AG04450 (cell line): Measurements from ENCODE around the gene DHFR2. TPM values are rescaled to one million over a fixed set of nuclear protein-coding genes. Genes with fewer than 3 reads are reported as not detected.
"Not testable (repeated sequence)": the region's sequence is repeated elsewhere in the genome, so short reads cannot be mapped to it uniquely, and the experiment has no call there.

Experiments used
- CTCF ChIA-PET: fragments of 300-600, 350-600 bp; formaldehyde crosslinking; extraction: SDS; loops from one replicate; lab custom pipeline; 2022; ENCODE audit warnings: antibody characterized with exemption, inconsistent platforms; lab: Charles Lee
- POLR2A ChIA-PET: fragments of 350-600 bp; formaldehyde crosslinking; extraction: SDS; loops from one replicate; lab custom pipeline; 2021; ENCODE audit warnings: antibody characterized with exemption, inconsistent platforms; lab: Yijun Ruan, JAX
- DNase-seq: peaks from one replicate; pipeline ENCODE4 v3.0.0-alpha.2; 2011; ENCODE audit warnings: low read depth, low spot score
- H3K27ac ChIP-seq: one replicate; pipeline ENCODE4 v1.5.1; 2012; ENCODE audit warnings: low read depth, low read length, control low read depth
- H3K27me3 ChIP-seq: one replicate; pipeline ENCODE4 v1.6.0; 2012; ENCODE audit warnings: low read length; ENCODE audit not compliant: control insufficient read depth, insufficient read depth
- H3K4me3 ChIP-seq: 2 replicates; pipeline ENCODE4 v1.5.1; 2011; ENCODE audit warnings: mild to moderate bottlenecking, low read depth, low read length, control low read depth
- H3K9me3 ChIP-seq: 2 replicates; pipeline ENCODE4 v1.5.1; 2012; ENCODE audit warnings: low read length; ENCODE audit not compliant: control insufficient read depth, insufficient read depth
- polyA minus RNA-seq: library from RNA; depleted of rRNA, polyadenylated mRNA; stranded (reverse); fragments of >200 nt; gene quantifications from 2 replicates; pipeline ENCODE4 v1.2.3, GENCODE V29; 2011; rRNA and poly(A)+ RNA removed
- polyA plus RNA-seq: library from polyadenylated mRNA; depleted of rRNA; stranded (reverse); fragments of >200 nt; gene quantifications from 2 replicates; pipeline ENCODE4 v1.2.3, GENCODE V29; 2011; rRNA removed
- TF ChIP-seq, protein P1 (sequence below): IDR thresholded peaks from 2 replicates; pipeline ENCODE4 v1.5.1; 2011; ENCODE audit warnings: low read depth, low read length, control low read depth, inconsistent platforms

The DHFR2 gene
- polyA plus RNA-seq (3.4 and 4.0 TPM in 2 replicates), polyA minus RNA-seq (2.4 and 2.6 TPM in 2 replicates)

- POLR2A ChIA-PET, result interaction anchor here (0.5 to 1.8 kb wide), 4 partner anchors 13 to 89 kb away, joined by 3 to 10 read pairs (median 7); partner anchors contain the start of genes ARL13B and PROS1
- Histone ChIP-seq H3K9me3 (no peaks in the 10 kb centered on the region), H3K4me3 (peak within 1 kb of the TSS; percentile 87), H3K27me3 (no peaks in the 10 kb centered on the region), H3K27ac (peak within 1 kb of the TSS; percentile 99)
- DNase-seq, result peak; percentile 96
- CTCF ChIA-PET, result interaction anchor here (1.1 to 2.4 kb wide), 4 partner anchors 25 to 60 kb away, joined by 3 to 14 read pairs (median 9); no protein-coding TSS in a partner anchor
- TF ChIP-seq, protein P1, sequence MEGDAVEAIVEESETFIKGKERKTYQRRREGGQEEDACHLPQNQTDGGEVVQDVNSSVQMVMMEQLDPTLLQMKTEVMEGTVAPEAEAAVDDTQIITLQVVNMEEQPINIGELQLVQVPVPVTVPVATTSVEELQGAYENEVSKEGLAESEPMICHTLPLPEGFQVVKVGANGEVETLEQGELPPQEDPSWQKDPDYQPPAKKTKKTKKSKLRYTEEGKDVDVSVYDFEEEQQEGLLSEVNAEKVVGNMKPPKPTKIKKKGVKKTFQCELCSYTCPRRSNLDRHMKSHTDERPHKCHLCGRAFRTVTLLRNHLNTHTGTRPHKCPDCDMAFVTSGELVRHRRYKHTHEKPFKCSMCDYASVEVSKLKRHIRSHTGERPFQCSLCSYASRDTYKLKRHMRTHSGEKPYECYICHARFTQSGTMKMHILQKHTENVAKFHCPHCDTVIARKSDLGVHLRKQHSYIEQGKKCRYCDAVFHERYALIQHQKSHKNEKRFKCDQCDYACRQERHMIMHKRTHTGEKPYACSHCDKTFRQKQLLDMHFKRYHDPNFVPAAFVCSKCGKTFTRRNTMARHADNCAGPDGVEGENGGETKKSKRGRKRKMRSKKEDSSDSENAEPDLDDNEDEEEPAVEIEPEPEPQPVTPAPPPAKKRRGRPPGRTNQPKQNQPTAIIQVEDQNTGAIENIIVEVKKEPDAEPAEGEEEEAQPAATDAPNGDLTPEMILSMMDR, result no peak
Measured at GRCh38 chr3:94062513-94063404, at the start of gene DHFR2, which contains the start of gene NSUN3. Gene DHFR2 (minus strand): TSS chr3:94062916. CDS start chr3:94061511, 1,405 bp downstream. Gene NSUN3 (plus strand): TSS chr3:94063061. CDS start chr3:94063127, 66 bp downstream.

- no peak overlapping the region for H3K4me3 ChIP-seq
- H3K27me3 ChIP-seq, result no peaks in the 10 kb centered on the region
- DNase-seq, result no peak
- H3K9me3 ChIP-seq, result no peaks in the 10 kb centered on the region
- CTCF ChIA-PET, result interaction anchor here (1.3 kb wide), 1 partner anchor 9 kb away, joined by 4 read pairs; no protein-coding TSS in a partner anchor
- POLR2A ChIA-PET, result no interaction called here
- TF ChIP-seq, protein P1, result no peak
- H3K27ac ChIP-seq, result no peak overlapping the region
Measured at GRCh38 chr3:94110854-94111253, 48.1 kb upstream of the DHFR2 start.

- H3K9me3 ChIP-seq, H3K27ac ChIP-seq, DNase-seq, H3K27me3 ChIP-seq, POLR2A ChIA-PET, H3K4me3 ChIP-seq: not testable (repeated sequence)
- CTCF ChIA-PET, result interaction anchor here (1.3 kb wide), 1 partner anchor 8 kb away, joined by 4 read pairs; no protein-coding TSS in a partner anchor
Measured at GRCh38 chr3:94110232-94110631, 47.5 kb upstream of the DHFR2 start.

DNA sequence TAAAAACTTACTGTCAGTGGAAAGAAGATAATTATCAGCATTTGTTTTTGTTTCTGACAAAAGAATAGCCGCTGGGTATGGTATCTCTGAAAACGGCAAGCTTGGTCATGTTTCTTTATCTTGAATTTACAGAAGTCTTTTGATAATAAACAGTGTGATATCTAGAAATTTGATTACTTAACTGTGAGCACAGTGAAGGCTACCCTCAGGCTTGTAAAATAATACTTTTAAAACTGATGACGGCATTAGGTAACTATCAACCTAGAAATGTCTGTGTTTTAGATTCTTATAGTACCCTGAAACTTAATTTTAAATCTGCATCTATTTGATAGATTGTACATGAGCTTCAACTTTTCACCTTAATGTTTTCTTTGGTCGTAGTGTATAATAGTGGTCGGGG lies 43.6 kb upstream of the DHFR2 start:
- Histone ChIP-seq H3K4me3 (no peak overlapping the region), H3K27ac (no peak overlapping the region), H3K9me3 (no peaks in the 10 kb centered on the region), H3K27me3 (no peaks in the 10 kb centered on the region)
- DNase-seq, result no peak
- CTCF ChIA-PET, result no interaction called here
- TF ChIP-seq, protein P1, result no peak
- POLR2A ChIA-PET, result no interaction called here

DNA sequence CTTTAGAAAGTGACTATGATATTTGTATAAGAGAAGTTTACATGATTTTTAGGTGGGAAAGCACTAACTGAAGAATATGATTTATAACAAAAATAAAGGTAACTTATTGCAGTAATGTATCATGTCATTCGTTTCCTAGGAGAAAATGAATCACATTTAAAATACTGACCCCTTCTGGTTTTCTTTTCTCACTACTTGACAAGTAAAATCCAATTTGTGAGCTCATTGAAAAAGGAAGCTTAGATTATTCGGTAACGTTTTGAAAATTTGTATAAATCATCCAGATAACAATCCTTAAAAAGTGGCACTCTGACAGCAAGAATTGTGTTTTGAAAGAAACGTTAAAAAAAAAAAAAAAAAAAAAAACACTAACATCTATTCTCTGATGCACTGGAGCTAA lies 39.1 kb upstream of the DHFR2 start:
- POLR2A ChIA-PET, result no interaction called here
- Histone ChIP-seq H3K9me3 (no peaks in the 10 kb centered on the region), H3K27me3 (no peaks in the 10 kb centered on the region), H3K4me3 (no peak overlapping the region), H3K27ac (no peak overlapping the region)
- TF ChIP-seq, protein P1, result peak; percentile 35
- DNase-seq, result no peak
- CTCF ChIA-PET, result interaction anchor here (0.6 to 2.6 kb wide), 5 partner anchors 9 to 99 kb away, joined by 4 to 16 read pairs (median 4); no protein-coding TSS in a partner anchor
